Adrenal gland (tissue), 5 donors: Measurements from ENCODE around the gene ELMO2.

Experiments
- CTCF ChIP-seq, 6 experiments: fragments of 450-650 bp in 4 of 6; fragments of 200-600 bp in 2 of 6; sonication (generic) in 1 of 6; IDR thresholded peaks; 1 replicate in 5 of 6; 2 replicates in 1 of 6; pipeline versions ENCODE4 v1.5.1 to v1.8.0; 2016 to 2021; ENCODE audit warnings: antibody characterized with exemption in 6 of 6, mild to moderate bottlenecking in 2 of 6, moderate library complexity in 1 of 6
- POLR2A ChIP-seq, 2 donors: fragments of 450-650 bp; IDR thresholded peaks; one replicate each; pipeline ENCODE4 v1.6.1; 2017; ENCODE audit warnings: antibody characterized with exemption in 2 of 2, mild to moderate bottlenecking in 2 of 2, moderate library complexity in 1 of 2
- donor health status: DM: no; HTN: no; CAD: no.

- TF ChIP-seq POLR2A (IDR thresholded peaks at IDR 0.05) = no peak
- no peak for TF ChIP-seq CTCF (IDR thresholded peaks at IDR 0.05)
Observed at GRCh38 chr20:46355778-46356177, 50.6 kb downstream of the ELMO2 start.
